ENCODE data around the gene MRPL14.

GRCh38 chr6:44113414-44113813 is 13.8 kb downstream of the MRPL14 start:
- TF ChIP-seq BACH2 (CRISPR knock-in tag; IDR thresholded peaks at IDR 0.05; ENCODE audit: borderline replicate concordance) (no peak), PATZ1 (CRISPR knock-in tag; IDR thresholded peaks at IDR 0.05; ENCODE audit: borderline replicate concordance) (no peak), ZNF8 (CRISPR knock-in tag; IDR thresholded peaks at IDR 0.05) (no peak), OSR1 (CRISPR knock-in tag; IDR thresholded peaks at IDR 0.05) (no peak), CREB5 (CRISPR knock-in tag; IDR thresholded peaks at IDR 0.05; ENCODE audit: low read depth) (no peak), ZFP3 (CRISPR knock-in tag; IDR thresholded peaks at IDR 0.05) (no peak), CSDC2 (CRISPR knock-in tag; IDR thresholded peaks at IDR 0.05) (no peak), ZFP30 (CRISPR knock-in tag; IDR thresholded peaks at IDR 0.05) (no peak), POU6F1 (CRISPR knock-in tag; IDR thresholded peaks at IDR 0.05; ENCODE audit: borderline replicate concordance, low read depth) (no peak)
